Measurements from ENCODE around the gene GRB10.

GRCh38 chr7:50799873-50800272 is 17.2 kb upstream of the GRB10 start:
- TF ChIP-seq EZH2phosphoT487 (IDR thresholded peaks at IDR 0.05; ENCODE audit: unreplicated experiment) (no peak), CTCF (conservative IDR thresholded peaks at IDR 0.05; ENCODE audit: low read depth in 2 of 2) (no peak)

Measured in GM23338 (cell line).